ENCODE measurements around the gene NTM. TPM values are rescaled to one million over a fixed set of nuclear protein-coding genes. Genes with fewer than 3 reads are reported as not detected.

NTM gene
- total RNA-seq, 4 donors from 2014 or later: 1.4 to 5.7 TPM; not detected in 2

DNA sequence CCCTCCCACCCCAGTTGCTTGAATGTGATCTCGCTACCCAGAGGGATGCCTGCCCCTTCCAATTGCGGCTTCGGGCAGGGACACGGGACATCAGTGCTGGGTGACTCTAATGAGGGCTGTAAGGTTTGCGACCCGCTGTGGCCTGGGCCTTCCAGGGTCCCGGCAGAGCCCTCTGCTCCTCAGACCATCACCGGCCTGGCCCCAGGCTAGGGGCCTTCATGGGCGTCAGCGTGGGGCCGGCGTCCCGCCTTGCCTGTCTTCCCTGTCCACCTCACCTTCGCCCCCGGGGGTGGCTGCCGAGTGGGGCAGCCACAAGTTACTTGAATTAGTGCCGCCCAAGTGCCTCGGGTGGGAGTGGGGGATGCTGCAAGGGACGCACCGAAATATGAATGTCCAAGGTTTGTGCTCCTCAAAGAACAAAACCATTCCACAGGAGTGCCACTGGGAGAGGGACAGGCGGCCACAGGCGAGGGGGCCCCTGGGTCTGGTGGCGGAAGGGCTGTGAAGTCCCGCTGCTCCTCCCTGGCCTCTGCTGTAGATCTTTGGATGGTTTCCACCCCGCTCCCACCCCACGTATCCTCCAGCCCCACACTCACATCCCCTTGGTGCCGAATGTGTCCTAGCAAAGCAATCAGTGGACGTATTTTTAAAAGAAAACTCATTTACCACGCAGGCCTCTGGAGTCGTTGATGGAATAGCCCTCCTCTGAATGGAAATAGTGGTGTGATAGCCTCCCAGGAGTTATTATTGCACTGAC, 317.1 kb downstream of the NTM start:
- Histone ChIP-seq H3K4me1 (no peaks in the 10 kb centered on the region), H3K36me3 (no peaks in the 10 kb centered on the region), H3K9me3 (no peaks in the 10 kb centered on the region), H3K4me3 (no peak overlapping the region), H3K27me3 (no peaks in the 10 kb centered on the region), H3K27ac (no peak overlapping the region)
- intact Hi-C loops (cut with DNase I; ENCODE audit: low total_unique reads): no loop called here
- DNase-seq: no peak
- TF ChIP-seq, protein P1, sequence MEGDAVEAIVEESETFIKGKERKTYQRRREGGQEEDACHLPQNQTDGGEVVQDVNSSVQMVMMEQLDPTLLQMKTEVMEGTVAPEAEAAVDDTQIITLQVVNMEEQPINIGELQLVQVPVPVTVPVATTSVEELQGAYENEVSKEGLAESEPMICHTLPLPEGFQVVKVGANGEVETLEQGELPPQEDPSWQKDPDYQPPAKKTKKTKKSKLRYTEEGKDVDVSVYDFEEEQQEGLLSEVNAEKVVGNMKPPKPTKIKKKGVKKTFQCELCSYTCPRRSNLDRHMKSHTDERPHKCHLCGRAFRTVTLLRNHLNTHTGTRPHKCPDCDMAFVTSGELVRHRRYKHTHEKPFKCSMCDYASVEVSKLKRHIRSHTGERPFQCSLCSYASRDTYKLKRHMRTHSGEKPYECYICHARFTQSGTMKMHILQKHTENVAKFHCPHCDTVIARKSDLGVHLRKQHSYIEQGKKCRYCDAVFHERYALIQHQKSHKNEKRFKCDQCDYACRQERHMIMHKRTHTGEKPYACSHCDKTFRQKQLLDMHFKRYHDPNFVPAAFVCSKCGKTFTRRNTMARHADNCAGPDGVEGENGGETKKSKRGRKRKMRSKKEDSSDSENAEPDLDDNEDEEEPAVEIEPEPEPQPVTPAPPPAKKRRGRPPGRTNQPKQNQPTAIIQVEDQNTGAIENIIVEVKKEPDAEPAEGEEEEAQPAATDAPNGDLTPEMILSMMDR (IDR thresholded peaks at IDR 0.05): no peak
- TF ChIP-seq POLR2A (IDR thresholded peaks at IDR 0.05): no peak

DNA sequence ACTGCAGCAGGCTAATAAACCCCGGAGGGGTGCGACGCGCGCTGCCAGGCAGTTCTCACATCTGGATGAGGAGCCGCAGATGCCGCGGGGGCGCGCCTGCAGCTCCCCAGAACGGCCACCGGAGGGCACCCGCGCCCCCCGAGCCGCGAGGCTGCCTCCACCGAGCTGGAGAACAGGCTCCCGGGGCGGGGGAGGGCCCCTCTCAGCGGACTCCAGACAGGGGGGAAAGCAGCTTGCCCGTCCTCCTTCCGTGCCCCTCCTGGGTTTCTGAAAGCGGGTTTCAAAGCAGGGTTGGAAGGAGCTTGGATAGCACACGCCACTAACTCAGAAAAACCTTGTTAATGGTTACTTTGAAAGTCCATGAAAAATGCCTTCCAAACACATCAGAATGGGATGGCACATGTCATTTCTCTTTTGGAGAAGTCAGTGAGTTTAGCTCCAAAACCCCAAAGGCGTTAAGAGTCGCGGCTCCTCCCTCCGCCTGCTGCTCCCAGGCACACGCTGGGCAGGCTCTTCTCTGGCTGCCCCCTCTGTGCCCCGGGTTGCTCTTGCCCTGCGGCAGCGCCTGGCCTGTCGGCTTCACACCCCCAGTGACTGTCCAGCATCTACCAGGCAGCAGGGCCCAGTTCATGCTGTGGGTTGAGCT, 317.8 kb downstream of the NTM start:
- Histone ChIP-seq H3K27me3 (no peaks in the 10 kb centered on the region), H3K36me3 (no peaks in the 10 kb centered on the region), H3K4me1 (no peaks in the 10 kb centered on the region), H3K27ac (no peak overlapping the region), H3K4me3 (no peak overlapping the region), H3K9me3 (no peaks in the 10 kb centered on the region)
- no peak for TF ChIP-seq POLR2A (IDR thresholded peaks at IDR 0.05)
- TF ChIP-seq, protein P1 (IDR thresholded peaks at IDR 0.05): peak; percentile 48 to 73 (median 58)
- intact Hi-C loops (cut with DNase I; ENCODE audit: low total_unique reads): no loop called here
- peak in 1 of 2 donors; percentile 38 for DNase-seq

DNA sequence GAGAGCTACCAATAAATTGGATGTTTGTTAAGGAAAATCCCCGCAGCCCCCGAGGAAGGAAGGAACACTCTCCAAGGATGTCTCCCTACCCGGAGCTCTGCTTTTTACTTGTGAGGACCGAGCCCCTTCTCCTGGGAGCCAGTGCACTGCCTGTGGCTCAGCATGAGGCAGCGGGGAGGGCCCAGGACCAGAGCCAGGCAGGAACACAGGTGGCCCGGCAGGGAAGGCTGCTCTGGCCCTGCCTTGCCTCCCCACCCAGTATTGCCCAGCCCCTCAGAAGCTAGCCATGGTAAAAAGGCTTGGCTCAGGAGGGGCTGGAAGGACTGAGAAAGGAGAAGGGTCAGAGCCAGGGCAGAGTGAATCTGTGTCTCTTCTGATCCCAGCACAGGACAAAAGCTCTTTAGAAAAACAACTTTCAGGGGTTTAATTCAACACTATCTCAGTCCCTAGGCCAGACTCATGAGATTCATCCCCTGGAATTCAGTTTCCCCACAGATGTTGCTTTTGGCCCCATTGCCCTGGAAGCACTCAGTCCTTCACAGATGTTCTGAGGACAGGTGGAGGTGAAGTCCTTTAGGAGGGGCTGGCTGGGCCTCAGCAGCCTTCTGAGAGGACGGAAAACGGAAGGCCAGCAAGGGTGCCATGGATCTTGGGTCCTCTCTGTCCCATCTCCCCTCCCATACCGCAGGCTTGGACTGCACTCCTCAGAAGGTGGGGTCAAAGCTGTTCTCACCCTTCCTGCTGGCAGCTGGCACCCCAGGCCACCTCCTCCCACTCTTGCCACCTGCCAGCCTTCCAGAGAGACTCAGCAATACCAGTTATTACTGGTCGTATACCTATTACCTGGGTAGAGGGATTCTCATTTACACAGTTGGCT, 318.9 kb downstream of the NTM start:
- Histone ChIP-seq H3K4me3 (no peak overlapping the region), H3K27ac (no peak overlapping the region), H3K4me1 (no peaks in the 10 kb centered on the region), H3K27me3 (no peaks in the 10 kb centered on the region), H3K9me3 (no peaks in the 10 kb centered on the region), H3K36me3 (no peaks in the 10 kb centered on the region)
- no peak for TF ChIP-seq POLR2A (IDR thresholded peaks at IDR 0.05)
- TF ChIP-seq, protein P1 (IDR thresholded peaks at IDR 0.05): no peak
- no peak for DNase-seq
- intact Hi-C loops (cut with DNase I; ENCODE audit: low total_unique reads): no loop called here

DNA sequence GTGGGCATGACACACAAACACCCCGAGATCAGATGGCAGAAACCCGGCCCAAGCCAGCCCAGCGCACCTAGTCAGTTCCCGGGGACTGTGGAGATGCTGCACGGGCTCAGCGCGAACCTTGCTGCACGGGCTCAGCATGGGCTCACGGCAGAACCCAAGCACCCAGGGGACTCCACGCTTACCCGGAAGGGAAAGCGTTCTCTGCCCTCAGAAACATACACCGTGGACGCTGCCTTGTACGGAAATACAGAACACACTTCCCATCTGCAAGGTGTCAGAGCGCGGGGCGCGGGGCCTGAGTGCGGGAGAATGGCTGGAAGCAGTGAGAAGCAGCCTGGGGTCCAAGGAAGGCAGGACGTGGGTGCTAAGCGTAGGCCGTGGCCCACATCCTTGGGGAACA, 319.9 kb downstream of the NTM start:
- Histone ChIP-seq H3K9me3 (no peaks in the 10 kb centered on the region), H3K27me3 (no peaks in the 10 kb centered on the region), H3K27ac (no peak overlapping the region), H3K4me1 (no peaks in the 10 kb centered on the region), H3K4me3 (no peak overlapping the region), H3K36me3 (no peaks in the 10 kb centered on the region)
- TF ChIP-seq POLR2A (IDR thresholded peaks at IDR 0.05): no peak
- TF ChIP-seq, protein P1 (IDR thresholded peaks at IDR 0.05): no peak
- intact Hi-C loops (cut with DNase I; ENCODE audit: low total_unique reads): no loop called here
- DNase-seq: no peak

Data from uterus (tissue), 4 donors.